ENCODE measurements around the gene ZNF148.

ZNF148 gene

DNA sequence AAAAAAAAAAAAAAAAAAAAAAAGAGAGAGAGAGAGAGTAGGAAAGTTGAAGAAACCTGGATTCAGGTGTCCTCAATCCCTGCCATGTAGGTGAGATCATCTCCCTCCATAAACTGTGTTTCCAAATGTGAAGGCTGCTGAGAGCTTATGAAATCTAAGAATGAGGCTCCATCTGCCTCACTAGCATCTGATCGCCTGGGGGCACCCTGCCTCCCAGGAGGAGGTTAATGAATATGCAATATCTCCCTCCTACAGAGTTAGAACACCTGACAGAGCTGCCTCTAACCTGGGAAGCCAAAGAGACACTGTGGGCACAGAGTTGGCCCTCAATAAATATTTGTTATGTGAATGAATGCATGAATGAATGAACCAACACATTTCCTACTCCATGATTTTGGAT lies 23.8 kb upstream of the ZNF148 start:
- no peaks in the 10 kb centered on the region for H3F3A ChIP-seq (ENCODE audit: insufficient read depth, low read length)
- H3K27ac ChIP-seq (ENCODE audit: low read length), result no peak overlapping the region
- no peak for DNase-seq

DNA sequence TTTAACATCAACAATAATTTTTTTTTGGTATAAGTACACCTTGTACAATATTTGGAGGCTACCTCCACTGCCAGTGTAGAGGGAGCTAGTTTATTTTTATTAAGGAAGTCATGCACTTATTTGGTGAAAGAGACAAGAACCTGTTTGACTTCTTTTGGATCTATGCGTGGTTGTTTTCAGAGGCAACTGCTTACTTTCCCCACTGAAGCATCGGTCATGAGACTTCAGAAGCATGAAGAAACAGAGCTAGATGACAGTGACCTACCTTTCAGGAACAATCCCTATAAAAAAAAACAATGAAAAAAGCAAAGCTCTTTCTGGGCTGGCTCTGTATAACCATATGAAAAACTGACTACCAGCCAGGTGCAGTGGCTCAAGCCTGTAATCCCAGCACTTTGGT lies 20.0 kb upstream of the ZNF148 start:
- H3K79me2 ChIP-seq (ENCODE audit: low read length), result no peaks in the 10 kb centered on the region
- no peak overlapping the region for H3K27ac ChIP-seq (ENCODE audit: low read length)
- no peaks in the 10 kb centered on the region for H3K9me2 ChIP-seq (replicated peaks; ENCODE audit: insufficient read depth, low read length)
- no peaks in the 10 kb centered on the region for H3K9me3 ChIP-seq (replicated peaks; ENCODE audit: insufficient read depth, low read length)
- no peak overlapping the region for H2AFZ ChIP-seq (ENCODE audit: low read length)
- DNase-seq, result no peak
- no peak overlapping the region for H3K4me3 ChIP-seq (ENCODE audit: low read length)
- TF ChIP-seq EZH2 (optimal IDR thresholded peaks at IDR 0.05; ENCODE audit: low read depth, low read length), result no peak
- no peak for TF ChIP-seq EZH2phosphoT487 (IDR thresholded peaks at IDR 0.05; ENCODE audit: low read length)
- TF ChIP-seq, protein P1, sequence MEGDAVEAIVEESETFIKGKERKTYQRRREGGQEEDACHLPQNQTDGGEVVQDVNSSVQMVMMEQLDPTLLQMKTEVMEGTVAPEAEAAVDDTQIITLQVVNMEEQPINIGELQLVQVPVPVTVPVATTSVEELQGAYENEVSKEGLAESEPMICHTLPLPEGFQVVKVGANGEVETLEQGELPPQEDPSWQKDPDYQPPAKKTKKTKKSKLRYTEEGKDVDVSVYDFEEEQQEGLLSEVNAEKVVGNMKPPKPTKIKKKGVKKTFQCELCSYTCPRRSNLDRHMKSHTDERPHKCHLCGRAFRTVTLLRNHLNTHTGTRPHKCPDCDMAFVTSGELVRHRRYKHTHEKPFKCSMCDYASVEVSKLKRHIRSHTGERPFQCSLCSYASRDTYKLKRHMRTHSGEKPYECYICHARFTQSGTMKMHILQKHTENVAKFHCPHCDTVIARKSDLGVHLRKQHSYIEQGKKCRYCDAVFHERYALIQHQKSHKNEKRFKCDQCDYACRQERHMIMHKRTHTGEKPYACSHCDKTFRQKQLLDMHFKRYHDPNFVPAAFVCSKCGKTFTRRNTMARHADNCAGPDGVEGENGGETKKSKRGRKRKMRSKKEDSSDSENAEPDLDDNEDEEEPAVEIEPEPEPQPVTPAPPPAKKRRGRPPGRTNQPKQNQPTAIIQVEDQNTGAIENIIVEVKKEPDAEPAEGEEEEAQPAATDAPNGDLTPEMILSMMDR (IDR thresholded peaks at IDR 0.05; ENCODE audit: low read length), result no peak
- H4K20me1 ChIP-seq (ENCODE audit: insufficient read depth, low read length), result no peaks in the 10 kb centered on the region
- no peaks in the 10 kb centered on the region for H3K27me3 ChIP-seq (replicated peaks; ENCODE audit: insufficient read depth, low read length)
- no peaks in the 10 kb centered on the region for H3F3A ChIP-seq (ENCODE audit: insufficient read depth, low read length)
- no peak overlapping the region for H3K4me2 ChIP-seq (ENCODE audit: low read depth, low read length)
- no peaks in the 10 kb centered on the region for H3K4me1 ChIP-seq (ENCODE audit: low read length)
- H3K36me3 ChIP-seq (replicated peaks; ENCODE audit: insufficient read depth, low read length), result no peaks in the 10 kb centered on the region
- no peak overlapping the region for H3K9ac ChIP-seq (ENCODE audit: low read length)

More for the DNA sequence above, 23.8 kb upstream of the ZNF148 start:
- no peaks in the 10 kb centered on the region for H3K9me3 ChIP-seq (replicated peaks; ENCODE audit: insufficient read depth, low read length)
- TF ChIP-seq EZH2phosphoT487 (IDR thresholded peaks at IDR 0.05; ENCODE audit: low read length) (no peak), EZH2 (optimal IDR thresholded peaks at IDR 0.05; ENCODE audit: low read depth, low read length) (no peak)
- TF ChIP-seq, protein P1 (IDR thresholded peaks at IDR 0.05; ENCODE audit: low read length), result no peak
- H3K27me3 ChIP-seq (replicated peaks; ENCODE audit: insufficient read depth, low read length), result no peaks in the 10 kb centered on the region
- H3K36me3 ChIP-seq (replicated peaks; ENCODE audit: insufficient read depth, low read length), result no peaks in the 10 kb centered on the region
- H4K20me1 ChIP-seq (ENCODE audit: insufficient read depth, low read length), result no peaks in the 10 kb centered on the region
- no peaks in the 10 kb centered on the region for H3K79me2 ChIP-seq (ENCODE audit: low read length)
- no peak overlapping the region for H2AFZ ChIP-seq (ENCODE audit: low read length)
- no peaks in the 10 kb centered on the region for H3K4me1 ChIP-seq (ENCODE audit: low read length)
- H3K9ac ChIP-seq (ENCODE audit: low read length), result no peak overlapping the region
- H3K4me2 ChIP-seq (ENCODE audit: low read depth, low read length), result no peak overlapping the region
- no peak overlapping the region for H3K4me3 ChIP-seq (ENCODE audit: low read length)
- no peaks in the 10 kb centered on the region for H3K9me2 ChIP-seq (replicated peaks; ENCODE audit: insufficient read depth, low read length)

DNA sequence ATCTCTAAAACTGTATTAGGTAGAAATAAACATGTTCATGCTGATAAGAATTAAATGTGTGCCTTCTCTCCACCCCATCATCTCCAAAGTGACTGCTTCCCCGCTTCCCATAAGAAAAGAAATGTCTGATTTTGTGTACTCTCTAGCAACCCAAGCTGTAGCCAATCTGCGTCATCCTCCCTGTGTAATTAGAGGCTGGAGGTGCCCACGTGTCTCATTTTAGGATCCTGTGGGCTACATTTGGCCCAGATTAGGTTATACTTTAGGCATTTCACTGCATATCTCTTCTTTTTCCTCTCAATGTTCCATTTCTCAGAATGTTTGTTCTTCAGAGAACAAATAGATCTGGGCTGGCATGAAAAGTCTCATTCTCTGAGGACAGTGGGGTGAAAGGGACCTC lies 19.3 kb upstream of the ZNF148 start:
- Histone ChIP-seq H3K27ac (ENCODE audit: low read length) (no peak overlapping the region), H4K20me1 (ENCODE audit: insufficient read depth, low read length) (no peaks in the 10 kb centered on the region), H3K4me1 (ENCODE audit: low read length) (no peaks in the 10 kb centered on the region), H3K9me3 (replicated peaks; ENCODE audit: insufficient read depth, low read length) (no peaks in the 10 kb centered on the region), H3K4me3 (ENCODE audit: low read length) (no peak overlapping the region), H3F3A (ENCODE audit: insufficient read depth, low read length) (no peaks in the 10 kb centered on the region), H3K4me2 (ENCODE audit: low read depth, low read length) (no peak overlapping the region), H2AFZ (ENCODE audit: low read length) (no peak overlapping the region), H3K9ac (ENCODE audit: low read length) (no peak overlapping the region), H3K9me2 (replicated peaks; ENCODE audit: insufficient read depth, low read length) (no peaks in the 10 kb centered on the region), H3K36me3 (replicated peaks; ENCODE audit: insufficient read depth, low read length) (no peaks in the 10 kb centered on the region), H3K79me2 (ENCODE audit: low read length) (no peaks in the 10 kb centered on the region), H3K27me3 (replicated peaks; ENCODE audit: insufficient read depth, low read length) (no peaks in the 10 kb centered on the region)
- DNase-seq, result no peak
- TF ChIP-seq, protein P1 (IDR thresholded peaks at IDR 0.05; ENCODE audit: low read length), result no peak
- TF ChIP-seq EZH2phosphoT487 (IDR thresholded peaks at IDR 0.05; ENCODE audit: low read length), result no peak
- no peak for TF ChIP-seq EZH2 (optimal IDR thresholded peaks at IDR 0.05; ENCODE audit: low read depth, low read length)
